Esophagus mucosa (tissue), 1 donor: ENCODE results near the gene AKT2. TPM values are rescaled to one million over a fixed set of nuclear protein-coding genes. Genes with fewer than 3 reads are reported as not detected.

ENCODE experiments used
- total RNA-seq: library from RNA; stranded (reverse); gene quantifications from one replicate; pipeline ENCODE4 v1.2.4, GENCODE V29; 2023
- donor health status: DM: yes; HTN: yes; CAD: no.

Gene AKT2
- total RNA-seq, 1 donor from 2014 or later: 96.0 TPM

Other genes starting within 250 kb of the AKT2 start
- gene ZNF780B, start 229.1 kb downstream of the AKT2 start, total RNA-seq: 8.2 TPM
- gene ZNF780A, start 194.4 kb downstream of the AKT2 start, total RNA-seq: 10.2 TPM
- 5.1 TPM for gene MAP3K10, start 93.9 kb downstream of the AKT2 start, total RNA-seq
- gene TTC9B, start 67.0 kb downstream of the AKT2 start, total RNA-seq: not detected
- gene CCNP, start 58.7 kb downstream of the AKT2 start, total RNA-seq: not detected
- 13.4 TPM for gene C19orf47, start 63.1 kb upstream of the AKT2 start, total RNA-seq
- 55.4 TPM for gene PLD3, start 63.4 kb upstream of the AKT2 start, total RNA-seq
- gene HIPK4, start 104.8 kb upstream of the AKT2 start, total RNA-seq: not detected
- 0.80 TPM for gene PRX, start 128.0 kb upstream of the AKT2 start, total RNA-seq
- 14.7 TPM for gene SERTAD1, start 140.6 kb upstream of the AKT2 start, total RNA-seq
- 20.7 TPM for gene SERTAD3, start 159.0 kb upstream of the AKT2 start, total RNA-seq
- gene BLVRB, start 180.4 kb upstream of the AKT2 start, total RNA-seq: 119 TPM
- 0.20 TPM for gene SPTBN4, start 181.7 kb upstream of the AKT2 start, total RNA-seq